ENCODE results near the gene HS3ST3A1. TPM values are rescaled to one million over a fixed set of nuclear protein-coding genes. Genes with fewer than 3 reads are reported as not detected.
"Not testable (repeated sequence)": the region's sequence is repeated elsewhere in the genome, so short reads cannot be mapped to it uniquely, and the experiment has no call there.

The HS3ST3A1 gene
- total RNA-seq, 1 experiment from 2014 or later: 10.4 TPM

DNA sequence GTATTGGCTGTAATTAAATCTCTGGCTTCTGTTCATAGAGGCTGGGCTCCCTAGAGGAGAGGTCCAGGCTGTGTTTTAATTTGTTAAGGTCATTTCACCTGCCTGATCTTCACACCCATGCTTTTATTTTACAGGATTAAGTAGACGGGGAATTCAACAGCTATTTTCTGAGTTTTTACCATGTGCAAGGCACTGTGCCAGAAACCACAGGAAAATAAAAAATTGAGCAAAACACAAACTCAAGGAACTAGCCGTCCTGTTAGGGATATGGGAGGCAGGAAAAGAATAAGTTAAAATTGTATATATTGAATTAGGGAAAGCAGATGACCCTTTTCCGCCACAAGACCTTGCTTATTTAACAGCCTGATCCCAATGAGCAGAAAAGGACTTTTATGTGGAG lies 29.1 kb downstream of the HS3ST3A1 start:
- DNase-seq: no peak
- no peaks in the 10 kb centered on the region for H3K27me3 ChIP-seq (ENCODE audit: control insufficient read depth, insufficient read depth, low read length)
- no peaks in the 10 kb centered on the region for H3K36me3 ChIP-seq (replicated peaks; ENCODE audit: control insufficient read depth, insufficient read depth, low read length)
- no peak overlapping the region for H3K4me3 ChIP-seq (ENCODE audit: insufficient read depth, low read depth, low read length)

GRCh38 chr17:13569398-13570123 lies 32.2 kb downstream of the HS3ST3A1 start:
- Histone ChIP-seq H3K36me3 (replicated peaks; ENCODE audit: control insufficient read depth, insufficient read depth, low read length) (no peaks in the 10 kb centered on the region), H3K27me3 (ENCODE audit: control insufficient read depth, insufficient read depth, low read length) (no peaks in the 10 kb centered on the region), H3K4me3 (ENCODE audit: insufficient read depth, low read depth, low read length) (no peak overlapping the region)
- DNase-seq: no peak

- Histone ChIP-seq H3K4me3 (ENCODE audit: insufficient read depth, low read depth, low read length) (no peak overlapping the region), H3K36me3 (replicated peaks; ENCODE audit: control insufficient read depth, insufficient read depth, low read length) (no peaks in the 10 kb centered on the region), H3K27me3 (ENCODE audit: control insufficient read depth, insufficient read depth, low read length) (no peaks in the 10 kb centered on the region)
- no peak for DNase-seq
Measured at GRCh38 chr17:13568582-13569397, 32.9 kb downstream of the HS3ST3A1 start.

DNA sequence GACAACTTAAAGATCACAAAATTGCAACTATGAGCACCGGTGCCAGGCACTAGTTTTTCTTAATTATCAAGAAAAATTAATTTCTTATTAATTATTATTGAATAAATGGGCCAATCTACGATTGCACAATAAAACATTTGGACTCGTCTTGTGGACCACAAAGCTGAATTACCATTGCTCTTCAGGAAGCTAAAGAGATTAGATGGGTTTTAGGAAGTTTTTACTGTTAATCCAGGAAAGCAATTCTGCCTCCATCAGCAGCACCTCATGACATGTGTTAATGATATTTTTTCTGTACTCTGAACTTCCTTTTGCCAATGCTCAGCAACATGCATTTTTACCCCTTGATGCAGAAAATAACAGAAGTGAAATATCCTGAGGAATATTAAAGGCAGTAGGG lies 37.9 kb downstream of the HS3ST3A1 start:
- no peak for DNase-seq
- Histone ChIP-seq H3K4me3 (ENCODE audit: insufficient read depth, low read depth, low read length) (no peak overlapping the region), H3K36me3 (replicated peaks; ENCODE audit: control insufficient read depth, insufficient read depth, low read length) (no peaks in the 10 kb centered on the region), H3K27me3 (ENCODE audit: control insufficient read depth, insufficient read depth, low read length) (no peaks in the 10 kb centered on the region)

- no peak for DNase-seq
- Histone ChIP-seq H3K36me3 (replicated peaks; ENCODE audit: control insufficient read depth, insufficient read depth, low read length) (no peaks in the 10 kb centered on the region), H3K4me3 (ENCODE audit: insufficient read depth, low read depth, low read length) (no peak overlapping the region), H3K27me3 (ENCODE audit: control insufficient read depth, insufficient read depth, low read length) (no peaks in the 10 kb centered on the region)
Measured at GRCh38 chr17:13562271-13562800, 39.4 kb downstream of the HS3ST3A1 start.

- Histone ChIP-seq H3K36me3 (replicated peaks; ENCODE audit: control insufficient read depth, insufficient read depth, low read length) (no peaks in the 10 kb centered on the region), H3K27me3 (ENCODE audit: control insufficient read depth, insufficient read depth, low read length) (no peaks in the 10 kb centered on the region), H3K4me3 (ENCODE audit: insufficient read depth, low read depth, low read length) (no peak overlapping the region)
- no peak for DNase-seq
Measured at GRCh38 chr17:13561606-13562270, 40.0 kb downstream of the HS3ST3A1 start.

GRCh38 chr17:13560935-13561334 lies 40.8 kb downstream of the HS3ST3A1 start:
- H3K27me3 ChIP-seq (ENCODE audit: control insufficient read depth, insufficient read depth, low read length): no peaks in the 10 kb centered on the region
- no peak overlapping the region for H3K4me3 ChIP-seq (ENCODE audit: insufficient read depth, low read depth, low read length)
- DNase-seq: no peak

DNA sequence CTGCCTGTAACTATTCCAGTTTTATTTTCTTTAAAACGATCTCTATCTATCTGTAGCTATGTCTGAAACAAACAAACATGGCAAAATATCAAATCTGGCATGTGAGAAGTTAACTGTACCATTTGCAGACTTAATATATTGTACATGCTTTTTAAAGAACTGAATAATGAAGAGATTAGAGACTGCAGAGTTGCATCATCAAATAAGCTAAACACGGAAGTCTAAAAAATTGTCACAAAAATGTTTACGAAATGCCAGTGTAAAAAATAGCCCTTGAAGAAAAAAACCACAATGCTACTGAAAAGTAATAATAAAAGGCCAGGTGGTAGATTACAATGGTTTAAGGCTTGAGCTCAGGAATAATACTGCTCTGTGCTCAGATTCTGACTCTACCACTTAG lies 43.1 kb downstream of the HS3ST3A1 start:
- Histone ChIP-seq H3K36me3 (replicated peaks; ENCODE audit: control insufficient read depth, insufficient read depth, low read length) (no peaks in the 10 kb centered on the region), H3K4me3 (ENCODE audit: insufficient read depth, low read depth, low read length) (no peak overlapping the region), H3K27me3 (ENCODE audit: control insufficient read depth, insufficient read depth, low read length) (no peaks in the 10 kb centered on the region)
- no peak for DNase-seq

More at GRCh38 chr17:13560935-13561334, 40.8 kb downstream of the HS3ST3A1 start:
- H3K36me3 ChIP-seq (replicated peaks; ENCODE audit: control insufficient read depth, insufficient read depth, low read length): no peaks in the 10 kb centered on the region

DNA sequence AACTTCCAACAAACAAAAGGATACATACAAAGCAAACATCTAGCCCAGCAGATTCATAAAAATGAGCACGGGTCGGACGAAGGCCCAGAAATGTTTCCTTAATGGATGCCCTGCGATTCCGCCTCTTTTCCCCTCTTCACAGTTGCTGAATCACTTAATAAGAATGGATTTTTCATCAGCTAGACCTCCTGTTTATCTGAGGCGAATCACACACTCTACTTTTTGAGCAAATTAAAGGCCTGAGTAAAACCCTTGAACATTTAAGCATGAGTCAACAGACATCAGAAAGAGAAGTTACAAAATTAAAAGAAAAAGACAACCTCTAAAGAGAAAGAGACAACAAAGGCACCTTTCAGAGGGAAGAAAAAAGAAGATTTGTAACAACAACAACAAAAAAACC lies 44.7 kb downstream of the HS3ST3A1 start:
- Histone ChIP-seq H3K36me3 (replicated peaks; ENCODE audit: control insufficient read depth, insufficient read depth, low read length) (no peaks in the 10 kb centered on the region), H3K27me3 (ENCODE audit: control insufficient read depth, insufficient read depth, low read length) (no peaks in the 10 kb centered on the region), H3K4me3 (ENCODE audit: insufficient read depth, low read depth, low read length) (no peak overlapping the region)
- DNase-seq: no peak

DNA sequence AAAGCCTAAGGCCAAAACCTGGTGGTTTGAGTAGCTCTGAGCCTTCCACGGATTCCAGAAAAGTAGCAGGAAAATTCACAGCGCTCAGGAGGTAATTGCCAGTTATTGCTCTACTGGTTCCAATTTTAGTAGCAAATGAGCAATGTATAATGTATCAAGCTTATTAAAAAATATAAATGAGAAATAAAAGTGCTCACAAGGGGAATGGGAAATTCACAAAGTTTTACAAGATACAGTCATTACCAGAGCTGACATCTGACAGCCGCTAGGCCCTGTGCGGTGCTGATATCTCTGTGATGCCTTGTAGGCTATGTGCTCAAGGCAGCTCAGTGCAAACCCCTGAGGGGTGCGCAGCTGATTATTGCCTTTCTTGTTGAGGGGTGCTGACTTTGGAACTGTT lies 47.5 kb downstream of the HS3ST3A1 start:
- Histone ChIP-seq H3K36me3 (replicated peaks; ENCODE audit: control insufficient read depth, insufficient read depth, low read length) (no peaks in the 10 kb centered on the region), H3K27me3 (ENCODE audit: control insufficient read depth, insufficient read depth, low read length) (no peaks in the 10 kb centered on the region), H3K4me3 (ENCODE audit: insufficient read depth, low read depth, low read length) (no peak overlapping the region)
- DNase-seq: no peak

DNA sequence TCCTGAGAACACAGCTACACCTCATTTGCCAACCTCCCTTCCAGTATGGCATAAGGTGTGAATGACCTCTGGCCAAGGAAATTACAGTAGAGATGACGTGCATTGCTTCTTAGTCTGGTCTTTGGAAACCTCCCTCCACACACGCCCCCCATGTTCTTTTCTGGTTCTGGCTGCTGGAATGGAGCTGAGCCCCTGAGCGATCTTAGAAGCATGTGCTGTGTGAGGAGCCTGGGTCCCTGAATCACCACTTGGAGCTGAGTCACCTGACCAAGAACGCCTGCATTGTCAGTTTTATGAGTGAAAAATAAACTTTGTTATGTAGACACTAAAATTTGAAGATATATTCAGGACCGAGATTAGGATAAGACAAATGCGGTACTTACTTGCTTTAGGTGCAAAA lies 51.4 kb downstream of the HS3ST3A1 start:
- H3K4me3 ChIP-seq (ENCODE audit: insufficient read depth, low read depth, low read length): no peak overlapping the region
- no peaks in the 10 kb centered on the region for H3K36me3 ChIP-seq (replicated peaks; ENCODE audit: control insufficient read depth, insufficient read depth, low read length)
- H3K27me3 ChIP-seq (ENCODE audit: control insufficient read depth, insufficient read depth, low read length): no peaks in the 10 kb centered on the region
- DNase-seq: no peak

GRCh38 chr17:13548576-13548975 lies 53.2 kb downstream of the HS3ST3A1 start:
- not testable (repeated sequence) for H3K4me3 ChIP-seq (ENCODE audit: insufficient read depth, low read depth, low read length); DNase-seq; H3K36me3 ChIP-seq (replicated peaks; ENCODE audit: control insufficient read depth, insufficient read depth, low read length); H3K27me3 ChIP-seq (ENCODE audit: control insufficient read depth, insufficient read depth, low read length)

GRCh38 chr17:13546851-13547250 lies 54.9 kb downstream of the HS3ST3A1 start:
- Histone ChIP-seq H3K36me3 (replicated peaks; ENCODE audit: control insufficient read depth, insufficient read depth, low read length) (no peaks in the 10 kb centered on the region), H3K27me3 (ENCODE audit: control insufficient read depth, insufficient read depth, low read length) (no peaks in the 10 kb centered on the region), H3K4me3 (ENCODE audit: insufficient read depth, low read depth, low read length) (no peak overlapping the region)
- no peak for DNase-seq

DNA sequence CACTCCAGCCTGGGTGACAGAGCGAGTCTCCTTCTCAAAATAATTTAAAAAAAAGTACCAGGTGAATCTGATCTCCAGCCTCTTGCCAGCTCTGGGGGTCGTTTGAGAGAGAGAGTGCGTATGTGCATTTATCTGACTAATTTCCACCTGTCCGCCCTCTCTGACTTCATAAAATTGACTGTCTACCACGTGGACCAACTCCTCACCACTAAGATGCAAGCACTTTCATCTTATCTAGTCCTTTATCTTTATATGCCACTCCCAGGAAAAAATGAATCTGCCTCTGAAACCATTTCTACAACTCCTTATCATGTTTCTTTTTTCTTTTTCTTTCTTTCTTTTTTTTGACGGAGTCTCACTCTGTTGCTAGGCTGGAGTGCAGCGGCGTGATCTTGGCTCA lies 55.8 kb downstream of the HS3ST3A1 start:
- no peak for DNase-seq
- Histone ChIP-seq H3K36me3 (replicated peaks; ENCODE audit: control insufficient read depth, insufficient read depth, low read length) (no peaks in the 10 kb centered on the region), H3K4me3 (ENCODE audit: insufficient read depth, low read depth, low read length) (no peak overlapping the region), H3K27me3 (ENCODE audit: control insufficient read depth, insufficient read depth, low read length) (no peaks in the 10 kb centered on the region)

- H3K4me3 ChIP-seq (ENCODE audit: insufficient read depth, low read depth, low read length): no peak overlapping the region
- H3K36me3 ChIP-seq (replicated peaks; ENCODE audit: control insufficient read depth, insufficient read depth, low read length): no peaks in the 10 kb centered on the region
- DNase-seq: no peak
- no peaks in the 10 kb centered on the region for H3K27me3 ChIP-seq (ENCODE audit: control insufficient read depth, insufficient read depth, low read length)
Measured at GRCh38 chr17:13544765-13545164, 57.0 kb downstream of the HS3ST3A1 start.

Measured in H7 (cell line).